ENCODE data around the gene NR2C2AP.

DNA sequence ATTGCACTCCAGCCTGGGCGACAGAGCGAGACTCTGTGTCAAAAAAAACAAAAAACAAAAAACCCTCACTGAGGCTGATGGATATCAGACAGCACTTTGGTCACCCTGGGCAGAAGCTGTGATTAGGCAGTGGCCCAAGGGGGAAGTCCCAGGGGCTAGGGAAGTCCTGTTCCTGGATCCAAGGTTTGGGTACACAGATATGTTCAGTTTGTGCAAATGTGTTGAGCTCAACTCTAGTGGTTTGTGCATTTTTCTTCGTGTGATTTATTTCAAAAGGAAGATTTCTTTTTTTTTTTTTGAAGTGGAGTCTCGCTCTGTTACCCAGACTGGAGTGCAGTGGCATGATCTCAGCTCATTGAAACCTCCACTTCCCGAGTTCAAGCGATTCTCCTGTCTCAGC, 45.4 kb downstream of the NR2C2AP start:
- TF ChIP-seq, protein P1, sequence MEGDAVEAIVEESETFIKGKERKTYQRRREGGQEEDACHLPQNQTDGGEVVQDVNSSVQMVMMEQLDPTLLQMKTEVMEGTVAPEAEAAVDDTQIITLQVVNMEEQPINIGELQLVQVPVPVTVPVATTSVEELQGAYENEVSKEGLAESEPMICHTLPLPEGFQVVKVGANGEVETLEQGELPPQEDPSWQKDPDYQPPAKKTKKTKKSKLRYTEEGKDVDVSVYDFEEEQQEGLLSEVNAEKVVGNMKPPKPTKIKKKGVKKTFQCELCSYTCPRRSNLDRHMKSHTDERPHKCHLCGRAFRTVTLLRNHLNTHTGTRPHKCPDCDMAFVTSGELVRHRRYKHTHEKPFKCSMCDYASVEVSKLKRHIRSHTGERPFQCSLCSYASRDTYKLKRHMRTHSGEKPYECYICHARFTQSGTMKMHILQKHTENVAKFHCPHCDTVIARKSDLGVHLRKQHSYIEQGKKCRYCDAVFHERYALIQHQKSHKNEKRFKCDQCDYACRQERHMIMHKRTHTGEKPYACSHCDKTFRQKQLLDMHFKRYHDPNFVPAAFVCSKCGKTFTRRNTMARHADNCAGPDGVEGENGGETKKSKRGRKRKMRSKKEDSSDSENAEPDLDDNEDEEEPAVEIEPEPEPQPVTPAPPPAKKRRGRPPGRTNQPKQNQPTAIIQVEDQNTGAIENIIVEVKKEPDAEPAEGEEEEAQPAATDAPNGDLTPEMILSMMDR (IDR thresholded peaks at IDR 0.05): no peak
- TF ChIP-seq ZFX (IDR thresholded peaks at IDR 0.05; ENCODE audit: borderline replicate concordance): no peak
